ENCODE results near the gene STOML3. TPM values are rescaled to one million over a fixed set of nuclear protein-coding genes. Genes with fewer than 3 reads are reported as not detected.
A peak's percentile ranks its signal among the peaks of the same experiment; 100 is the strongest.
"Not testable (repeated sequence)": the region's sequence is repeated elsewhere in the genome, so short reads cannot be mapped to it uniquely, and the experiment has no call there.

STOML3 gene
- total RNA-seq, 1 experiment from 2014 or later, result not detected

GRCh38 chr13:39006371-39007111 lies 15.9 kb upstream of the STOML3 start:
- DNase-seq (ENCODE audit: low spot score); in situ Hi-C loops (cut with HindIII; ENCODE audit: low sequenced_read_pairs): not testable (repeated sequence)

GRCh38 chr13:38998739-38999138 lies 8.1 kb upstream of the STOML3 start:
- in situ Hi-C loops (cut with HindIII; ENCODE audit: low sequenced_read_pairs), result no loop called here
- DNase-seq (ENCODE audit: low spot score), result no peak

- DNase-seq (ENCODE audit: low spot score), result no peak
- in situ Hi-C loops (cut with HindIII; ENCODE audit: low sequenced_read_pairs), result no loop called here
Measured at GRCh38 chr13:38993381-38993780, 2.8 kb upstream of the STOML3 start.

GRCh38 chr13:38981096-38981495 lies 9.5 kb downstream of the STOML3 start:
- in situ Hi-C loops (cut with HindIII; ENCODE audit: low sequenced_read_pairs), result no loop called here

GRCh38 chr13:38980750-38981078 lies 9.9 kb downstream of the STOML3 start:
- no peak for DNase-seq (ENCODE audit: low spot score)
- in situ Hi-C loops (cut with HindIII; ENCODE audit: low sequenced_read_pairs), result no loop called here

More at GRCh38 chr13:38981096-38981495, 9.5 kb downstream of the STOML3 start:
- no peak for DNase-seq (ENCODE audit: low spot score)

- in situ Hi-C loops (cut with HindIII; ENCODE audit: low sequenced_read_pairs), result no loop called here
- DNase-seq (ENCODE audit: low spot score), result peak; percentile 1
Measured at GRCh38 chr13:38979891-38980749, 10.5 kb downstream of the STOML3 start.

- in situ Hi-C loops (cut with HindIII; ENCODE audit: low sequenced_read_pairs), result no loop called here
- peak; percentile 9 for DNase-seq (ENCODE audit: low spot score)
Measured at GRCh38 chr13:38970380-38971051, 20.1 kb downstream of the STOML3 start.

- DNase-seq (ENCODE audit: low spot score), result no peak
- in situ Hi-C loops (cut with HindIII; ENCODE audit: low sequenced_read_pairs), result no loop called here
Measured at GRCh38 chr13:38969187-38969586, 21.4 kb downstream of the STOML3 start.

GRCh38 chr13:38967446-38967845 lies 23.2 kb downstream of the STOML3 start:
- DNase-seq (ENCODE audit: low spot score), result no peak
- in situ Hi-C loops (cut with HindIII; ENCODE audit: low sequenced_read_pairs), result no loop called here

GRCh38 chr13:38965281-38965680 lies 25.4 kb downstream of the STOML3 start:
- no peak for DNase-seq (ENCODE audit: low spot score)
- in situ Hi-C loops (cut with HindIII; ENCODE audit: low sequenced_read_pairs), result no loop called here

GRCh38 chr13:38960175-38960574 lies 30.5 kb downstream of the STOML3 start:
- no peak for DNase-seq (ENCODE audit: low spot score)
- in situ Hi-C loops (cut with HindIII; ENCODE audit: low sequenced_read_pairs), result no loop called here

- DNase-seq (ENCODE audit: low spot score), result no peak
- in situ Hi-C loops (cut with HindIII; ENCODE audit: low sequenced_read_pairs), result no loop called here
Measured at GRCh38 chr13:38957794-38958592, 32.6 kb downstream of the STOML3 start.

GRCh38 chr13:38954844-38955243 lies 35.8 kb downstream of the STOML3 start:
- in situ Hi-C loops (cut with HindIII; ENCODE audit: low sequenced_read_pairs), result no loop called here
- DNase-seq (ENCODE audit: low spot score), result no peak

- in situ Hi-C loops (cut with HindIII; ENCODE audit: low sequenced_read_pairs), result no loop called here
Measured at GRCh38 chr13:38954291-38954690, 36.3 kb downstream of the STOML3 start.

GRCh38 chr13:38952827-38953226 lies 37.8 kb downstream of the STOML3 start:
- in situ Hi-C loops (cut with HindIII; ENCODE audit: low sequenced_read_pairs), result no loop called here

More at GRCh38 chr13:38954291-38954690, 36.3 kb downstream of the STOML3 start:
- DNase-seq (ENCODE audit: low spot score), result no peak

GRCh38 chr13:38951525-38952313 lies 38.9 kb downstream of the STOML3 start:
- DNase-seq (ENCODE audit: low spot score), result no peak
- in situ Hi-C loops (cut with HindIII; ENCODE audit: low sequenced_read_pairs), result no loop called here

More at GRCh38 chr13:38952827-38953226, 37.8 kb downstream of the STOML3 start:
- DNase-seq (ENCODE audit: low spot score), result no peak

- in situ Hi-C loops (cut with HindIII; ENCODE audit: low sequenced_read_pairs), result no loop called here
- DNase-seq (ENCODE audit: low spot score), result no peak
Measured at GRCh38 chr13:38950987-38951386, 39.6 kb downstream of the STOML3 start.

GRCh38 chr13:38947054-38947453 lies 43.6 kb downstream of the STOML3 start:
- no peak for DNase-seq (ENCODE audit: low spot score)
- in situ Hi-C loops (cut with HindIII; ENCODE audit: low sequenced_read_pairs), result no loop called here
